Adipocyte (in vitro differentiated cells): ENCODE results near the gene ERMAP.
"Not testable (repeated sequence)": the region's sequence is repeated elsewhere in the genome, so short reads cannot be mapped to it uniquely, and the experiment has no call there.

Experiments used
- DNase-seq: peaks from one replicate; pipeline ENCODE4 v3.0.0-alpha.2; 2015; ENCODE audit warnings: low read depth
- H3K27me3 ChIP-seq: replicated peaks from 2 replicates; pipeline ENCODE4 v1.7.0; 2013; ENCODE audit warnings: mild to moderate bottlenecking, low read length, moderate library complexity; ENCODE audit not compliant: control insufficient read depth, insufficient read depth
- H3K36me3 ChIP-seq: 2 replicates; pipeline ENCODE4 v1.7.0; 2013; ENCODE audit warnings: low read length, mild to moderate bottlenecking, moderate library complexity; ENCODE audit not compliant: control insufficient read depth, insufficient read depth, severe bottlenecking
- H3K4me1 ChIP-seq: 2 replicates; pipeline ENCODE4 v1.7.0; 2013; ENCODE audit warnings: mild to moderate bottlenecking, low read length, moderate library complexity; ENCODE audit not compliant: control insufficient read depth, insufficient read depth
- H3K4me3 ChIP-seq: 2 replicates; pipeline ENCODE4 v1.7.0; 2013; ENCODE audit warnings: mild to moderate bottlenecking, low read length, moderate library complexity
- H3K9ac ChIP-seq: 2 replicates; pipeline ENCODE4 v1.7.0; 2013; ENCODE audit warnings: mild to moderate bottlenecking, low read length, moderate library complexity
- H3K9me3 ChIP-seq: 2 replicates; pipeline ENCODE4 v1.7.0; 2013; ENCODE audit warnings: mild to moderate bottlenecking, low read length, moderate library complexity; ENCODE audit not compliant: control insufficient read depth

ERMAP gene

GRCh38 chr1:42859366-42859765 lies 42.4 kb downstream of the ERMAP start:
- H3K4me1 ChIP-seq = peaks cover 17% of the 10 kb centered on the region
- not testable (repeated sequence) for H3K9ac ChIP-seq, H3K9me3 ChIP-seq, DNase-seq, H3K36me3 ChIP-seq, H3K4me3 ChIP-seq
- H3K27me3 ChIP-seq = peaks cover 12% of the 10 kb centered on the region

- Histone ChIP-seq H3K9me3 (no peaks in the 10 kb centered on the region), H3K4me1 (peaks cover 17% of the 10 kb centered on the region), H3K9ac (no peak overlapping the region), H3K4me3 (no peak overlapping the region), H3K36me3 (no peaks in the 10 kb centered on the region), H3K27me3 (peaks cover 15% of the 10 kb centered on the region)
- no peak for DNase-seq
Observed at GRCh38 chr1:42860339-42861013, 43.6 kb downstream of the ERMAP start.

GRCh38 chr1:42861014-42861399 lies 44.1 kb downstream of the ERMAP start:
- Histone ChIP-seq H3K4me3 (no peak overlapping the region), H3K9ac (no peak overlapping the region), H3K9me3 (no peaks in the 10 kb centered on the region), H3K4me1 (peaks cover 17% of the 10 kb centered on the region), H3K36me3 (no peaks in the 10 kb centered on the region), H3K27me3 (peaks cover 15% of the 10 kb centered on the region)
- DNase-seq = no peak

GRCh38 chr1:42866549-42866948 lies 49.6 kb downstream of the ERMAP start:
- Histone ChIP-seq H3K4me1 (no peaks in the 10 kb centered on the region), H3K36me3 (no peaks in the 10 kb centered on the region), H3K9ac (no peak overlapping the region), H3K27me3 (peaks cover 10% of the 10 kb centered on the region), H3K9me3 (peaks cover 3% of the 10 kb centered on the region), H3K4me3 (no peak overlapping the region)
- no peak for DNase-seq

GRCh38 chr1:42868466-42868865 lies 51.5 kb downstream of the ERMAP start:
- DNase-seq = not testable (repeated sequence)

GRCh38 chr1:42869254-42869653 lies 52.3 kb downstream of the ERMAP start:
- peaks cover 14% of the 10 kb centered on the region for H3K9me3 ChIP-seq
- H3K36me3 ChIP-seq, H3K27me3 ChIP-seq, H3K4me3 ChIP-seq, H3K4me1 ChIP-seq, DNase-seq, H3K9ac ChIP-seq: not testable (repeated sequence)

More at GRCh38 chr1:42868466-42868865, 51.5 kb downstream of the ERMAP start:
- not testable (repeated sequence) for H3K4me3 ChIP-seq, H3K9ac ChIP-seq, H3K36me3 ChIP-seq, H3K4me1 ChIP-seq, H3K27me3 ChIP-seq
- peaks cover 10% of the 10 kb centered on the region for H3K9me3 ChIP-seq

- not testable (repeated sequence) for H3K4me3 ChIP-seq, H3K9ac ChIP-seq, DNase-seq, H3K27me3 ChIP-seq, H3K4me1 ChIP-seq, H3K36me3 ChIP-seq
- peaks cover 14% of the 10 kb centered on the region for H3K9me3 ChIP-seq
Observed at GRCh38 chr1:42869751-42870150, 52.8 kb downstream of the ERMAP start.

- H3K4me3 ChIP-seq, H3K4me1 ChIP-seq, H3K36me3 ChIP-seq, H3K9ac ChIP-seq, DNase-seq: not testable (repeated sequence)
- peaks cover 11% of the 10 kb centered on the region for H3K9me3 ChIP-seq
- peaks cover 13% of the 10 kb centered on the region for H3K27me3 ChIP-seq
Observed at GRCh38 chr1:42873108-42873507, 56.2 kb downstream of the ERMAP start.

GRCh38 chr1:42873670-42874069 lies 56.7 kb downstream of the ERMAP start:
- Histone ChIP-seq H3K4me3 (no peak overlapping the region), H3K36me3 (no peaks in the 10 kb centered on the region), H3K9me3 (peaks cover 11% of the 10 kb centered on the region), H3K27me3 (peaks cover 15% of the 10 kb centered on the region), H3K9ac (no peak overlapping the region), H3K4me1 (no peaks in the 10 kb centered on the region)
- DNase-seq = no peak

GRCh38 chr1:42876009-42876408 lies 59.1 kb downstream of the ERMAP start:
- H3K9me3 ChIP-seq = peaks cover 22% of the 10 kb centered on the region
- no peak overlapping the region for H3K4me3 ChIP-seq
- peaks cover 19% of the 10 kb centered on the region for H3K27me3 ChIP-seq
- H3K9ac ChIP-seq = no peak overlapping the region
- H3K4me1 ChIP-seq = no peaks in the 10 kb centered on the region
- no peak for DNase-seq
- H3K36me3 ChIP-seq = no peaks in the 10 kb centered on the region

- DNase-seq = no peak
- no peaks in the 10 kb centered on the region for H3K4me1 ChIP-seq
- peaks cover 22% of the 10 kb centered on the region for H3K9me3 ChIP-seq
Observed at GRCh38 chr1:42877380-42877779, 60.5 kb downstream of the ERMAP start.

GRCh38 chr1:42880384-42880783 lies 63.5 kb downstream of the ERMAP start:
- Histone ChIP-seq H3K36me3 (no peaks in the 10 kb centered on the region), H3K27me3 (peaks cover 22% of the 10 kb centered on the region), H3K4me3 (no peak overlapping the region), H3K9me3 (peaks cover 11% of the 10 kb centered on the region), H3K4me1 (no peaks in the 10 kb centered on the region), H3K9ac (no peak overlapping the region)
- DNase-seq = no peak

More at GRCh38 chr1:42877380-42877779, 60.5 kb downstream of the ERMAP start:
- H3K27me3 ChIP-seq = peaks cover 19% of the 10 kb centered on the region
- H3K4me3 ChIP-seq = no peak overlapping the region
- no peaks in the 10 kb centered on the region for H3K36me3 ChIP-seq
- no peak overlapping the region for H3K9ac ChIP-seq
